AG04450 (cell line): Measurements from ENCODE around the gene TTLL7. TPM values are rescaled to one million over a fixed set of nuclear protein-coding genes. Genes with fewer than 3 reads are reported as not detected.

Experiments used
- CTCF ChIA-PET: fragments of 300-600, 350-600 bp; formaldehyde crosslinking; extraction: SDS; loops from one replicate; lab custom pipeline; 2022; ENCODE audit warnings: antibody characterized with exemption, inconsistent platforms; lab: Charles Lee
- POLR2A ChIA-PET: fragments of 350-600 bp; formaldehyde crosslinking; extraction: SDS; loops from one replicate; lab custom pipeline; 2021; ENCODE audit warnings: antibody characterized with exemption, inconsistent platforms; lab: Yijun Ruan, JAX
- DNase-seq: peaks from one replicate; pipeline ENCODE4 v3.0.0-alpha.2; 2011; ENCODE audit warnings: low read depth, low spot score
- H3K27ac ChIP-seq: one replicate; pipeline ENCODE4 v1.5.1; 2012; ENCODE audit warnings: low read depth, low read length, control low read depth
- H3K27me3 ChIP-seq: one replicate; pipeline ENCODE4 v1.6.0; 2012; ENCODE audit warnings: low read length; ENCODE audit not compliant: control insufficient read depth, insufficient read depth
- H3K4me3 ChIP-seq: 2 replicates; pipeline ENCODE4 v1.5.1; 2011; ENCODE audit warnings: mild to moderate bottlenecking, low read depth, low read length, control low read depth
- H3K9me3 ChIP-seq: 2 replicates; pipeline ENCODE4 v1.5.1; 2012; ENCODE audit warnings: low read length; ENCODE audit not compliant: control insufficient read depth, insufficient read depth
- polyA plus RNA-seq: library from polyadenylated mRNA; depleted of rRNA; stranded (reverse); fragments of >200 nt; gene quantifications from 2 replicates; pipeline ENCODE4 v1.2.3, GENCODE V29; 2011
- TF ChIP-seq, protein P1 (sequence below): IDR thresholded peaks from 2 replicates; pipeline ENCODE4 v1.5.1; 2011; ENCODE audit warnings: low read depth, low read length, control low read depth, inconsistent platforms

TTLL7 gene
- polyA plus RNA-seq, 1 experiment = 17.9 TPM

DNA sequence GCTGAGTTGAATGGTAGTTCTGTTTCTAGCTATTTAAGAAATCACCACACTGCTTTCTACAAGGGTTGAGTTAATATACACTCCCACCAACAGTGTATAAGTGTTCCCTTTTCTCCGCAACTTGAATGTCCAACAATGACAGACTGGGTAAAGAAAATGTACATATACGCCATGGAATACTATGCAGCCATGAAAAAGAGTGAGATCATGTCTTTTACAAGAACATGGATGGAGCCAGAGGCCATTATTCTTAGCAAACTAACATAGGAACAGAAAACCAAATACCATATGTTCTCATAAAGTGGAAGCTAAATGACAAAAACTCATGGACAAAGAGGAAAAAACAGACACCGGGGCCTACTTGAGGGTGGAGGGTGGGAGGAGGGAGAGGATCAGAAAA lies 14.8 kb upstream of the TTLL7 start:
- DNase-seq = no peak
- Histone ChIP-seq H3K27me3 (no peaks in the 10 kb centered on the region), H3K4me3 (no peak overlapping the region), H3K27ac (no peak overlapping the region), H3K9me3 (no peaks in the 10 kb centered on the region)
- TF ChIP-seq, protein P1, sequence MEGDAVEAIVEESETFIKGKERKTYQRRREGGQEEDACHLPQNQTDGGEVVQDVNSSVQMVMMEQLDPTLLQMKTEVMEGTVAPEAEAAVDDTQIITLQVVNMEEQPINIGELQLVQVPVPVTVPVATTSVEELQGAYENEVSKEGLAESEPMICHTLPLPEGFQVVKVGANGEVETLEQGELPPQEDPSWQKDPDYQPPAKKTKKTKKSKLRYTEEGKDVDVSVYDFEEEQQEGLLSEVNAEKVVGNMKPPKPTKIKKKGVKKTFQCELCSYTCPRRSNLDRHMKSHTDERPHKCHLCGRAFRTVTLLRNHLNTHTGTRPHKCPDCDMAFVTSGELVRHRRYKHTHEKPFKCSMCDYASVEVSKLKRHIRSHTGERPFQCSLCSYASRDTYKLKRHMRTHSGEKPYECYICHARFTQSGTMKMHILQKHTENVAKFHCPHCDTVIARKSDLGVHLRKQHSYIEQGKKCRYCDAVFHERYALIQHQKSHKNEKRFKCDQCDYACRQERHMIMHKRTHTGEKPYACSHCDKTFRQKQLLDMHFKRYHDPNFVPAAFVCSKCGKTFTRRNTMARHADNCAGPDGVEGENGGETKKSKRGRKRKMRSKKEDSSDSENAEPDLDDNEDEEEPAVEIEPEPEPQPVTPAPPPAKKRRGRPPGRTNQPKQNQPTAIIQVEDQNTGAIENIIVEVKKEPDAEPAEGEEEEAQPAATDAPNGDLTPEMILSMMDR = no peak
- ChIA-PET CTCF (no interaction called here), POLR2A (no interaction called here)

- TF ChIP-seq, protein P1 = no peak
- CTCF ChIA-PET = no interaction called here
- Histone ChIP-seq H3K27me3 (no peaks in the 10 kb centered on the region), H3K27ac (no peak overlapping the region), H3K4me3 (no peak overlapping the region), H3K9me3 (no peaks in the 10 kb centered on the region)
- POLR2A ChIA-PET = no interaction called here
- DNase-seq = no peak
These were observed 13.1 kb upstream of the TTLL7 start for GRCh38 chr1:84012018-84012417.

DNA sequence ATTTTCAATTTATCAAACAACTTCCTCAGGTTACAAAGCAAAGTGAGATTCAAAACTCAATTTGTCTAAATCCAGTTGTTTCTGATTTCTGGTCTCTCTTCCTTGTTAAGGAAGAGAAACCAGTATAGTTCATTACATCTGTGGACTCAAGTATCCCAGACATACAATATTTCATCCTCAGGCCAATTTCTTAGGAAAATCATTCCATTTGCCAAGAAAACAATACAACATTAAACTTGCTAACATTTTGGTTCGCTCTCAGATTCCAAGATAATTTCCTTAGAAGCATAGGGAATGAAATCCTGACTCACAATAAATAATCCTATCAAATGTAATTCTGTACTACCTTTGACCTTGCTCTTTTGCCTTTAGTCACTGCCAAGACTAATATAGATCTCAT lies 11.2 kb upstream of the TTLL7 start:
- TF ChIP-seq, protein P1 = no peak
- DNase-seq = no peak
- Histone ChIP-seq H3K4me3 (no peak overlapping the region), H3K27ac (no peak overlapping the region), H3K9me3 (no peaks in the 10 kb centered on the region), H3K27me3 (no peaks in the 10 kb centered on the region)
- ChIA-PET POLR2A (no interaction called here), CTCF (no interaction called here)

GRCh38 chr1:84008631-84009030 lies 9.7 kb upstream of the TTLL7 start:
- POLR2A ChIA-PET = interaction anchor here (0.6 kb wide), 1 partner anchor 10 kb away, joined by 3 read pairs; no protein-coding TSS in a partner anchor

DNA sequence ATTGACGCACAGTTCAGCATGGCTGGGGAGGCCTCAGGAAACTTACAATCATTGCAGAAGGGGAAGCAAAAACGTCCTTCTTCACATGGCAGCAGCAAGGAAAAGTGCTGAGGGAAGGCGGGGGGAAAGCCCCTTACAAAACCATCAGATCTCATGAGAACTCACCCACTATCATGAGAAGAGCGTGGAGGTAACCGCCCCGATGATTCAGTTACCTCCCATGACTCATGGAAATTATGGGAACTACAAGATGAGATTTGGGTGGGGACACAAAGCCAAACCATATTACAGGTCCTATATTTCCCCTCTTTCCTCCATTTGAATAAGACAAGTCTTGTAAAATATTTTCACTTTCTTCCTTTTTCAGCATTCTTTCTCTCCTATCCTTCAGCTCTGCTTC lies 7.7 kb upstream of the TTLL7 start:
- H3K27ac ChIP-seq = no peak overlapping the region
- DNase-seq = no peak
- no peaks in the 10 kb centered on the region for H3K9me3 ChIP-seq
- POLR2A ChIA-PET = no interaction called here
- no peak overlapping the region for H3K4me3 ChIP-seq
- CTCF ChIA-PET = no interaction called here
- TF ChIP-seq, protein P1 = no peak
- H3K27me3 ChIP-seq = no peaks in the 10 kb centered on the region

More at GRCh38 chr1:84008631-84009030, 9.7 kb upstream of the TTLL7 start:
- no peaks in the 10 kb centered on the region for H3K9me3 ChIP-seq
- no peaks in the 10 kb centered on the region for H3K27me3 ChIP-seq
- TF ChIP-seq, protein P1 = no peak
- DNase-seq = no peak
- no peak overlapping the region for H3K4me3 ChIP-seq
- H3K27ac ChIP-seq = no peak overlapping the region
- CTCF ChIA-PET = no interaction called here
